Hepatocyte (in vitro differentiated cells): Measurements from ENCODE around the gene PTCD2. TPM values are rescaled to one million over a fixed set of nuclear protein-coding genes. Genes with fewer than 3 reads are reported as not detected.

Experiments
- DNase-seq: peaks from one replicate; pipeline ENCODE4 v3.0.0-alpha.2; 2016; ENCODE audit warnings: low spot score
- H2AFZ ChIP-seq: fragments of 200-600 bp; sonication (generic); 2 replicates; pipeline ENCODE4 v1.6.0; 2016; ENCODE audit warnings: antibody characterized with exemption, mild to moderate bottlenecking
- H3K27ac ChIP-seq: fragments of 200-600 bp; sonication (generic); 2 replicates; pipeline ENCODE4 v1.5.1; 2016; ENCODE audit warnings: mild to moderate bottlenecking
- H3K27me3 ChIP-seq: fragments of 200-600 bp; sonication (generic); 2 replicates; pipeline ENCODE4 v1.6.1; 2016
- H3K36me3 ChIP-seq: fragments of 200-600 bp; sonication (generic); replicated peaks from 2 replicates; pipeline ENCODE4 v1.5.1; 2016; ENCODE audit warnings: low read depth; ENCODE audit not compliant: insufficient read depth
- H3K4me1 ChIP-seq: fragments of 200-600 bp; sonication (generic); 2 replicates; pipeline ENCODE4 v1.5.1; 2016; ENCODE audit warnings: mild to moderate bottlenecking, moderate library complexity; ENCODE audit not compliant: insufficient read depth
- H3K4me2 ChIP-seq: fragments of 200-600 bp; sonication (generic); 2 replicates; pipeline ENCODE4 v1.6.0; 2016
- H3K4me3 ChIP-seq: fragments of 200-600 bp; sonication (generic); 2 replicates; pipeline ENCODE4 v1.5.1; 2016; ENCODE audit warnings: mild to moderate bottlenecking
- H3K79me2 ChIP-seq: fragments of 200-600 bp; sonication (generic); 2 replicates; pipeline ENCODE4 v1.6.0; 2017; ENCODE audit warnings: mild to moderate bottlenecking
- H3K9me2 ChIP-seq: fragments of 200-600 bp; sonication (generic); replicated peaks from 2 replicates; pipeline ENCODE4 v1.6.0; 2017; ENCODE audit warnings: mild to moderate bottlenecking; ENCODE audit not compliant: insufficient read depth
- H3K9me3 ChIP-seq: fragments of 200-600 bp; sonication (generic); 2 replicates; pipeline ENCODE4 v1.5.1; 2016; ENCODE audit warnings: low read depth, mild to moderate bottlenecking
- H4K20me1 ChIP-seq: fragments of 200-600 bp; sonication (generic); 2 replicates; pipeline ENCODE4 v1.6.0; 2016; ENCODE audit warnings: mild to moderate bottlenecking; ENCODE audit not compliant: insufficient read depth, poor library complexity, severe bottlenecking
- CTCF ChIP-seq: fragments of 200-600 bp; sonication (generic); IDR thresholded peaks from 2 replicates; pipeline ENCODE4 v1.5.1; 2016; ENCODE audit warnings: antibody characterized with exemption, mild to moderate bottlenecking; ENCODE audit not compliant: poor library complexity
- EZH2 ChIP-seq: fragments of 200-600 bp; sonication (generic); IDR thresholded peaks from 2 replicates; pipeline ENCODE4 v1.6.1; 2016; ENCODE audit warnings: antibody characterized with exemption, mild to moderate bottlenecking, borderline replicate concordance
- EZH2phosphoT487 ChIP-seq: fragments of 200-600 bp; sonication (generic); IDR thresholded peaks from one replicate; pipeline ENCODE4 v1.6.1; 2018; ENCODE audit warnings: antibody characterized with exemption, mild to moderate bottlenecking, low read depth, moderate library complexity; ENCODE audit not compliant: unreplicated experiment, severe bottlenecking
- WGBS: methylation state at CpG from one replicate; pipeline ENCODE4 v1.1.6; 2016; ENCODE audit warnings: low lambda C conversion rate; ENCODE audit errors: missing lambda C conversion rate; 5-methylcytosine and 5-hydroxymethylcytosine counted together
- polyA plus RNA-seq: library from polyadenylated mRNA; unstranded; fragments of >200 nt; fragmentation: Nextera tagmentation; extraction: Ambion mirVana; gene quantifications from 2 replicates; pipeline ENCODE4 v1.2.1, GENCODE V29; 2016
- total RNA-seq: library from RNA; depleted of rRNA; stranded (reverse); fragments of >200 nt; gene quantifications from 2 replicates; pipeline ENCODE4 v1.2.3, GENCODE V29; 2014

The PTCD2 gene
- total and polyA plus RNA-seq, 2 experiments from 2014 or later = 5.8 to 10.5 TPM

DNA sequence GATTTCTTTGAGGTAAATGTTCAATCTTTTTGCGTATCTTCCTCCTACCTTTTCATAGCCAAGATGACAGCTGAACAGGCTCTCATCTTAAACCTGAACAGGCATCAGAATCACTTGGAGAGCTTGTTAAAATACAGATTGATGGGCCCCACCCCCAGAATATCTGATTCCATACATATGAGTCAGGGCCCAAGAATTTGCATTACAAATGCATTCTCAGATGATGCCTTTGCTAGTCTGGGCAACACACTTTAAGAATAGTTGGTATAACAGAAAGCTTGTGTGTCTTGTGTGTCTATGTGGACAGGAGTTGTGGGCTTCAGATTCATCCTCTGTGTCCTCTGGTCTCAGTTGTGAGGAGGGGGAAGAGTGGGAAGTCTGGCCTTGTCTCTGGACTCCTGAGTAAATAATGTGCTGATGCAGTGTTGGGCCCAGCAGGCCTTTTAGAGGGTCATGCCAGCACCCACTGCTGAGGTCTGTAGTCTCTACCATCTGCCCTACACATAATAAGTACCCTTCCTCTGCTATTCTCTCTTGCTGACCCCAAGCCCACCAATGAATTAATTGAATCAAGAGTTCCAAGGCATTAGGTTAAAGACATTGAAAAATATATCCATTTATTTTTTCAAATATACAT is 43.1 kb downstream of the PTCD2 start:
- no peaks in the 10 kb centered on the region for H3K27me3 ChIP-seq
- TF ChIP-seq EZH2phosphoT487 (no peak), CTCF (no peak), EZH2 (no peak)
- no peak overlapping the region for H3K4me3 ChIP-seq
- no peaks in the 10 kb centered on the region for H3K9me3 ChIP-seq
- H4K20me1 ChIP-seq = no peaks in the 10 kb centered on the region
- DNase-seq = no peak
- 89% methylated on average over 1 of the region's 1 CpG for WGBS
- H2AFZ ChIP-seq = no peak overlapping the region
- no peaks in the 10 kb centered on the region for H3K36me3 ChIP-seq
- no peaks in the 10 kb centered on the region for H3K4me1 ChIP-seq
- H3K27ac ChIP-seq = no peak overlapping the region
- H3K9me2 ChIP-seq = no peaks in the 10 kb centered on the region
- no peak overlapping the region for H3K4me2 ChIP-seq
- H3K79me2 ChIP-seq = no peaks in the 10 kb centered on the region

- Histone ChIP-seq H4K20me1 (no peaks in the 10 kb centered on the region), H3K27ac (no peak overlapping the region), H3K4me1 (no peaks in the 10 kb centered on the region), H3K79me2 (no peaks in the 10 kb centered on the region), H3K36me3 (no peaks in the 10 kb centered on the region), H3K9me2 (no peaks in the 10 kb centered on the region), H3K4me3 (no peak overlapping the region), H2AFZ (no peak overlapping the region), H3K9me3 (no peaks in the 10 kb centered on the region), H3K4me2 (no peak overlapping the region), H3K27me3 (no peaks in the 10 kb centered on the region)
- DNase-seq = no peak
- TF ChIP-seq EZH2 = no peak
- TF ChIP-seq EZH2phosphoT487 = no peak
- no peak for TF ChIP-seq CTCF
- 97% methylated on average over 1 of the region's 1 CpG for WGBS
Observed at GRCh38 chr5:72364171-72364570, 44.0 kb downstream of the PTCD2 start.

DNA sequence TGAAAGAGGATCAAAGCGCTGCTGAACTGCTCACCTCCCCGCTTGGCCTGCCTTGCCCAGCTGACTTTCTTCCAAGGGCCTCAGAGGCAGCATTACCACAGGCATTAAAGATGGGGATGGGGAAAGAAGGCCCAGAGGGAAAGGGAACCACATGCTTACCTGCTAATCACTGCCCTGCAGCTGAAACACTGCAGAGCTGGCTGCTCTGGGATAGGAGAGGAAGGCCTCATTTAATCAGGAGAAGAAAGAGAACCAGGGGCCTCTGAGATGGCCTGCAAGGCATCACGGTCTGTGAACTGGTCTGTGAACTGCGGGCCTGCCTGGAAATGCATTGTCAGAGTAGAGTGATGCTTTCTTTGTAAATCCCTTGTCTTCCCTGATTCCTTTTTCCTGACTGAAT is 44.8 kb downstream of the PTCD2 start:
- 59% methylated on average over 4 of the region's 4 CpGs for WGBS
- no peak for TF ChIP-seq EZH2
- TF ChIP-seq EZH2phosphoT487 = no peak
- TF ChIP-seq CTCF = no peak
- H3K4me3 ChIP-seq = no peak overlapping the region
- no peak overlapping the region for H2AFZ ChIP-seq
- H3K9me2 ChIP-seq = no peaks in the 10 kb centered on the region
- H3K79me2 ChIP-seq = no peaks in the 10 kb centered on the region
- no peak overlapping the region for H3K27ac ChIP-seq
- H3K36me3 ChIP-seq = no peaks in the 10 kb centered on the region
- no peaks in the 10 kb centered on the region for H3K4me1 ChIP-seq
- H3K9me3 ChIP-seq = no peaks in the 10 kb centered on the region
- H3K4me2 ChIP-seq = no peak overlapping the region
- no peak for DNase-seq
- H4K20me1 ChIP-seq = no peaks in the 10 kb centered on the region
- no peaks in the 10 kb centered on the region for H3K27me3 ChIP-seq
